Activated CD8-positive, alpha-beta T cell treated with anti-CD3 and anti-CD28 coated beads, Interleukin-2, amount 10 ng/mL, durations not matched to agents 7 days and 5 days (primary cell): ENCODE measurements around the gene ATP11A. TPM values are rescaled to one million over a fixed set of nuclear protein-coding genes. Genes with fewer than 3 reads are reported as not detected.

Experiments
- ATAC-seq: fragments of 150-1000 bp; cut with Tn5 transposase; one replicate; pipeline ENCODE4 v1.10.0; 2021; ENCODE audit warnings: moderate library complexity
- CTCF ChIA-PET: fragments of 350-600 bp; sonication (Branson Sonifier 250); formaldehyde crosslinking; loops from one replicate; lab custom pipeline; 2021; ENCODE audit warnings: antibody characterized with exemption; lab: Charles Lee
- POLR2A ChIA-PET: fragments of 350-600 bp; sonication (Branson Sonifier 250); formaldehyde crosslinking; loops from one replicate; lab custom pipeline; 2021; ENCODE audit warnings: antibody characterized with exemption; lab: Charles Lee
- DNase-seq: peaks from one replicate; pipeline ENCODE4 v3.0.0-alpha.2; 2020
- H3K27ac Mint-ChIP-seq: one replicate; pipeline ENCODE4 v1.8.0; 2021; ENCODE audit warnings: mild to moderate bottlenecking, mixed read lengths
- H3K27me3 Mint-ChIP-seq: one replicate; pipeline ENCODE4 v1.8.0; 2021; ENCODE audit warnings: low read depth, mixed read lengths
- H3K36me3 Mint-ChIP-seq: one replicate; pipeline ENCODE4 v1.8.0; 2021; ENCODE audit warnings: low read depth, mixed read lengths
- H3K4me1 Mint-ChIP-seq: one replicate; pipeline ENCODE4 v1.8.0; 2021; ENCODE audit warnings: low read depth, mixed read lengths
- H3K4me3 Mint-ChIP-seq: one replicate; pipeline ENCODE4 v1.8.0; 2021; ENCODE audit warnings: mild to moderate bottlenecking, mixed read lengths
- H3K9me3 Mint-ChIP-seq: one replicate; pipeline ENCODE4 v1.8.0; 2022; ENCODE audit warnings: mixed read lengths; ENCODE audit not compliant: insufficient read depth
- total RNA-seq, 2 experiments: library from RNA; stranded (reverse); gene quantifications; one replicate each; pipeline ENCODE4 v1.2.3, GENCODE V29; 2021

The ATP11A gene
- total RNA-seq, 2 experiments from 2014 or later, result 35.6 to 38.3 TPM

- Mint-ChIP-seq H3K4me3 (no peak overlapping the region), H3K9me3 (no peaks in the 10 kb centered on the region), H3K27me3 (no peaks in the 10 kb centered on the region), H3K36me3 (peaks cover 30% of the 10 kb centered on the region), H3K4me1 (no peaks in the 10 kb centered on the region), H3K27ac (no peak overlapping the region)
- no peak for DNase-seq
- no peak for ATAC-seq
- POLR2A ChIA-PET, result no interaction called here
- CTCF ChIA-PET, result no interaction called here
These were observed 153.7 kb downstream of the ATP11A start for GRCh38 chr13:112843392-112844111.

- no peaks in the 10 kb centered on the region for H3K9me3 Mint-ChIP-seq
- ATAC-seq (no peak), DNase-seq (no peak)
- POLR2A ChIA-PET, result no interaction called here
- no peaks in the 10 kb centered on the region for H3K27me3 Mint-ChIP-seq
- H3K4me3 Mint-ChIP-seq, result no peak overlapping the region
- peaks cover 30% of the 10 kb centered on the region for H3K36me3 Mint-ChIP-seq
- no peak overlapping the region for H3K27ac Mint-ChIP-seq
- H3K4me1 Mint-ChIP-seq, result no peaks in the 10 kb centered on the region
- CTCF ChIA-PET, result no interaction called here
These were observed 154.6 kb downstream of the ATP11A start for GRCh38 chr13:112844411-112844810.

GRCh38 chr13:112844879-112845278 lies 155.0 kb downstream of the ATP11A start:
- CTCF ChIA-PET, result no interaction called here
- Mint-ChIP-seq H3K4me1 (no peaks in the 10 kb centered on the region), H3K9me3 (no peaks in the 10 kb centered on the region), H3K27ac (no peak overlapping the region), H3K27me3 (no peaks in the 10 kb centered on the region), H3K4me3 (no peak overlapping the region), H3K36me3 (peaks cover 31% of the 10 kb centered on the region)
- POLR2A ChIA-PET, result no interaction called here
- no peak for DNase-seq
- no peak for ATAC-seq

DNA sequence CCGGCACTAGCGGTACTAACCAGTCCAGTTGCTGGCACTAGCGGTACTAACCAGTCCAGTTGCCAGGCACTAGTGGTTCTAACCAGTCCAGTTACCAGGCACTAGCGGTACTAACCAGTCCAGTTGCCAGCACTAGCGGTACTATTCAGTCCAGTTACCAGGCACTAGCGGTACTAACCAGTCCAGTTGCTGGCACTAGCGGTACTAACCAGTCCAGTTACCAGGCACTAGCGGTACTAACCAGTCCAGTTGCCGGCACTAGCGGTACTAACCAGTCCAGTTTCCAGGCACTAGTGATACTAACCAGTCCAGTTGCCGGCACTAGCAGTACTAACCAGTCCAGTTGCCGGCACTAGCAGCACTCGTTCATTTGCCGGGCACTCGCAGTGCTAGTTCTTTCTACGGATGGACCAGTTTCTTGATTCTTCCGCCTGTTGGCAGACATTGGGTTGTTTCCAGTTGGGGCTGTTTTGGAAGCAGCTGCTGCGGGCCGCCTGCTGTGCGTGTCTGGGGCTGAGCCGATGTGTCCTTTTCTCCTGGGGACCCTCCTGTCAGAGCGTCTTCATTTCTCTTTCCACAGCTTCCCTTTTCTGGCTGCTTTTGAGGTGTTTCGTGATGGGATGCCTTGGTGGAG lies 155.8 kb downstream of the ATP11A start:
- Mint-ChIP-seq H3K36me3 (peaks cover 36% of the 10 kb centered on the region), H3K9me3 (no peaks in the 10 kb centered on the region), H3K4me3 (no peak overlapping the region), H3K4me1 (no peaks in the 10 kb centered on the region), H3K27ac (no peak overlapping the region), H3K27me3 (no peaks in the 10 kb centered on the region)
- ATAC-seq, result no peak
- DNase-seq, result no peak
- POLR2A ChIA-PET, result no interaction called here
- CTCF ChIA-PET, result no interaction called here

DNA sequence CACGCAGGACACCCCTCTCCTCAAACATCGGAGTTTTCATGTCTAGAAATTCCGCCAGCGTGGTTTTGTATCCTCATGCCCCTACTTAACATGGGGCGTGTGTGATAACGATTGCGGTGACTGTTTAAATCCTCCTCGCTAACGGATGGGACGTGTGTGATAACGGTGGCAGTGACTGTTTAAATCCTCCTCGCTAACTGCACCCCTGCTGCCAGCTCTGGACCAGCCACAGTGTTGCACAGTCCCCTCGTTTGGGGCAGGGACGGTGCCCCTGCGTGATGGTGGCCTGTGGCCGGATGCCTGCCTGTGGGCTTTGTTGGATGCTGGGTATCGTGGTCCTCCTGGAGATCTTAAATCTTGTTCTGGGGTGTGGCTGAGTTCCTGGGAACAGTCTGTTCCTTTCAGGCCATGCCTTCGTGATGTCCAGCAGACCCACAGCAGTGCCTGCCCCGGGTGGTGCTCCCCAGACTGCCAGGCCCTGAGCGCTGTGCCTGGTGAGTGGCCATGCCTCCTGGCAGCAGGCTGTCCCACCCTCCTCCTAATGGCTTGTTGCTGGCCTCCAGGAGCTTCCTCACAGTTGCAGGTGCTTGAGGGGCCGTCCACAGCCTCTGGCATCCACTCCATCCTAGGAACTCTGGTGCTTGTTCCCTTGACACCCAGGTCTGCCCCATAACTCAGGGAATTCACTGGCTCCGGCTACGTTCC lies 156.7 kb downstream of the ATP11A start:
- POLR2A ChIA-PET, result no interaction called here
- no peaks in the 10 kb centered on the region for H3K4me1 Mint-ChIP-seq
- no peaks in the 10 kb centered on the region for H3K27me3 Mint-ChIP-seq
- no peak for DNase-seq
- no peak for ATAC-seq
- peaks cover 43% of the 10 kb centered on the region for H3K36me3 Mint-ChIP-seq
- H3K9me3 Mint-ChIP-seq, result no peaks in the 10 kb centered on the region
- no peak overlapping the region for H3K27ac Mint-ChIP-seq
- H3K4me3 Mint-ChIP-seq, result no peak overlapping the region
- CTCF ChIA-PET, result no interaction called here

- Mint-ChIP-seq H3K27ac (no peak overlapping the region), H3K27me3 (no peaks in the 10 kb centered on the region), H3K9me3 (no peaks in the 10 kb centered on the region), H3K4me1 (no peaks in the 10 kb centered on the region), H3K36me3 (peaks cover 44% of the 10 kb centered on the region), H3K4me3 (no peak overlapping the region)
- CTCF ChIA-PET, result no interaction called here
- POLR2A ChIA-PET, result no interaction called here
- DNase-seq (no peak), ATAC-seq (no peak)
These were observed 159.7 kb downstream of the ATP11A start for GRCh38 chr13:112849500-112849899.

DNA sequence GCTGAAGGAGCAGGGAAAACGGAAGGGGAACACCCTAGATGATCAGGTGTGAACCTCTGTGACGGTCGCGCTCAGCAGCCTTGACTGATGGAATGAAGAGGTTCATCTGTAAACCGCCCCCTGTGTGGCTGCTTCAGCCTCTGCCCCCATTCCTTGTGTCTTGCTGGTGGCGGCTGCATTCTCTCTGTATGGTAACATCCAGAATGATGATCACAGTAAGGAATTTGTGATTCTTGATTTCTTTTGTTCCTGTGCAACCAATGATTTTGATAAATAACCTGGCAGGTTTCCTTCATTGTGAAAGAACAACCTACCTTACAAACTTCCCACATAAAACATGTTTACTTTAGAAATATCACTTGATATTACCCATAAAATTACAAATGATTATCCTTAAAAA lies 160.4 kb downstream of the ATP11A start:
- Mint-ChIP-seq H3K9me3 (no peaks in the 10 kb centered on the region), H3K4me3 (no peak overlapping the region), H3K27ac (no peak overlapping the region), H3K27me3 (no peaks in the 10 kb centered on the region), H3K4me1 (no peaks in the 10 kb centered on the region), H3K36me3 (peaks cover 47% of the 10 kb centered on the region)
- DNase-seq (no peak), ATAC-seq (no peak)
- CTCF ChIA-PET, result no interaction called here
- POLR2A ChIA-PET, result no interaction called here

GRCh38 chr13:112851107-112852038 lies 161.5 kb downstream of the ATP11A start:
- H3K36me3 Mint-ChIP-seq, result peaks cover 45% of the 10 kb centered on the region
- DNase-seq (no peak), ATAC-seq (no peak)
- H3K27ac Mint-ChIP-seq, result no peak overlapping the region
- ChIA-PET CTCF (no interaction called here), POLR2A (interaction anchor here (0.6 kb wide), 1 partner anchor 67 kb away, joined by 3 read pairs; no protein-coding TSS in a partner anchor)
- no peak overlapping the region for H3K4me3 Mint-ChIP-seq
- no peaks in the 10 kb centered on the region for H3K4me1 Mint-ChIP-seq
- no peaks in the 10 kb centered on the region for H3K27me3 Mint-ChIP-seq
- no peaks in the 10 kb centered on the region for H3K9me3 Mint-ChIP-seq

GRCh38 chr13:112852392-112852791 lies 162.6 kb downstream of the ATP11A start:
- Mint-ChIP-seq H3K27me3 (no peaks in the 10 kb centered on the region), H3K9me3 (no peaks in the 10 kb centered on the region), H3K36me3 (peaks cover 42% of the 10 kb centered on the region), H3K4me1 (no peaks in the 10 kb centered on the region), H3K4me3 (no peak overlapping the region), H3K27ac (no peak overlapping the region)
- CTCF ChIA-PET, result no interaction called here
- no peak for ATAC-seq
- POLR2A ChIA-PET, result no interaction called here
- no peak for DNase-seq

DNA sequence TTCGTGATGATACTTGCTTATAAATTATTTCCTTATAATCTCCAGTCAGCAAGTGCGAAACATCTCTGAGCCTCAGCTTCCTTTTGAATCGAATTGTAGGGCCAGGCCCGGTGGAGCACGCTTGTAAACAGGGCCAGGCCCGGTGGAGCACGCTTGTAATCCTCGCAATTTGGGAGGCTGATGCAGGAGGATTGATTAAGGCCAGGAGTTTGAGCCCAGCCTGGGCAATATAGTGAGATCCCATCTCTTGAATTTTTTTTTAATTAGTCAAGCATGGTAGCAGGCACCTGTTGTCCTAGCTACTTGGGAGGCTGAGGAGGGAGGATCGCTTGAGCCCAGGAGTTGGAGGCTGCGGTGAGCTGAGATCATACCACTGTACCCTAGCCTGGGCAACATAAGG lies 163.0 kb downstream of the ATP11A start:
- Mint-ChIP-seq H3K36me3 (peaks cover 38% of the 10 kb centered on the region), H3K9me3 (no peaks in the 10 kb centered on the region), H3K4me1 (no peaks in the 10 kb centered on the region), H3K27ac (no peak overlapping the region), H3K4me3 (no peak overlapping the region), H3K27me3 (no peaks in the 10 kb centered on the region)
- no peak for DNase-seq
- POLR2A ChIA-PET, result no interaction called here
- CTCF ChIA-PET, result no interaction called here
- ATAC-seq, result no peak

DNA sequence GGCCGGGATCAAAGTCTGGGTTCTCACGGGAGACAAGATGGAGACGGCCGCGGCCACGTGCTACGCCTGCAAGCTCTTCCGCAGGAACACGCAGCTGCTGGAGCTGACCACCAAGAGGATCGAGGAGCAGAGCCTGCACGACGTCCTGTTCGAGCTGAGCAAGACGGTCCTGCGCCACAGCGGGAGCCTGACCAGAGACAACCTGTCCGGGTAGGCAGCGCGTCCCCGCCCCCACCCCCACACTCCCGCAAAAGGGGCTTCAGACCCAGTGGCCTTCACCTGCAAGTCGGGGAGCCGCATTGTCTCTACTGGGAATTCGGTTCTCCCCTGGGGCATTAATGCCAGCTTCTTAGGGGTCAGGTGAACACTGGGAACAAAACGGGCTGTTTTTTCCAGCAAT lies 164.5 kb downstream of the ATP11A start:
- H3K27ac Mint-ChIP-seq, result no peak overlapping the region
- H3K4me1 Mint-ChIP-seq, result no peaks in the 10 kb centered on the region
- H3K27me3 Mint-ChIP-seq, result no peaks in the 10 kb centered on the region
- H3K36me3 Mint-ChIP-seq, result peaks cover 40% of the 10 kb centered on the region
- ChIA-PET POLR2A (no interaction called here), CTCF (no interaction called here)
- no peak overlapping the region for H3K4me3 Mint-ChIP-seq
- no peak for ATAC-seq
- H3K9me3 Mint-ChIP-seq, result no peaks in the 10 kb centered on the region
- no peak for DNase-seq
